ENCODE measurements around the gene EDNRA. TPM values are rescaled to one million over a fixed set of nuclear protein-coding genes. Genes with fewer than 3 reads are reported as not detected.

Gene EDNRA
- total and polyA plus RNA-seq, 2 of the 4 experiments (the other 2 are of a cell fraction): 3.8 to 6.5 TPM

DNA sequence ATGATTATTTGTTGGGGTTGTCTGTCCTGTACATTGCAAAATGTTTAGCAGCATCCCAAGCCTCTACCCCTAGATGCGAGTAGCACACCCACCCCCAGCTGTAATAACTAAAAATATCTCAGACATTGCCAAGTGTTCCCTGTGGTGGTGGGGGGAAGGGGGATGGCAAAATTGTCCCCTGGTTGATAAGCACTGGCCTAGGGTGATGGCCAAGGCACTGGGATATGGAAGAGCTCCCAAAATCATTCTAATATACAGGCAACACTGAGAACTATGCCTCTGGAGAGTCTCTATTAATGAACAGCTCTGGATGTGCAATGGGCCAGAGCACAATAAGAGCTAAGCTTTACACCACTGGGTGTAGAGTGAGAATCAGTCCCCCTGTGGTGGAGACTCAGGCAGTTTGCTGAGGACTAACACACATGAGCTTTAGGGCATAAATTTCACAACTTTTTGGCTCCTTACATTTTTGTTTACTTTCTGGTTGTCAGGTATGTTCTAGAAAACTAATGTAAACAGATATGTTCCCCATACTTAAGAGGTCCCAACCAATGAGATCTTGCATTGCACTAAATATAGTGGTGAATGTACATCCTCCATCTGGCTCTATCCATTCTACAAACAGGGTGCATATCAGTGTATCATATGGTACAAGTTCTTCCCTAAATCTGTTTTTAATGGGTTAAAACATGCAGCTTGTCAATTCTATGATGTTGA is 34.5 kb downstream of the EDNRA start:
- Histone ChIP-seq H3K9me3 (ENCODE audit: control insufficient read depth, insufficient read depth, low read length) (no peaks in the 10 kb centered on the region), H3K4me2 (ENCODE audit: low read depth, low read length) (no peak overlapping the region), H4K91ac (ENCODE audit: insufficient read depth, low read depth, low read length) (no peak overlapping the region; the same call in 1 of the 2 replicates), H3K23ac (ENCODE audit: low read depth, low read length) (no peak overlapping the region), H2AFZ (replicated peaks; ENCODE audit: low read length, poor library complexity) (no peak overlapping the region), H3K4ac (ENCODE audit: low read depth, low read length) (no peak overlapping the region), H3K36me3 (ENCODE audit: control insufficient read depth, insufficient read depth, low read length) (peaks cover 2% of the 10 kb centered on the region), H3K79me1 (ENCODE audit: low read depth in 1 of 2, low read length in 2 of 2) (peaks cover 17 to 19% of the 10 kb centered on the region in 2 experiments; a peak in 3 of 4 replicates), H2AK9ac (replicated peaks; ENCODE audit: low read depth, low read length, poor library complexity) (no peak overlapping the region), H2BK120ac (ENCODE audit: low read depth, low read length) (no peak overlapping the region), H4K5ac (ENCODE audit: low read depth, low read length) (no peak overlapping the region), H3K27ac (ENCODE audit: insufficient read depth, low read length) (no peak overlapping the region), H3K27me3 (ENCODE audit: control insufficient read depth, insufficient read depth, low read length) (no peaks in the 10 kb centered on the region), H3K4me3 (ENCODE audit: insufficient read depth, low read depth, low read length) (no peak overlapping the region), H4K20me1 (ENCODE audit: insufficient read depth, low read length) (no peaks in the 10 kb centered on the region), H2BK15ac (ENCODE audit: low read depth, low read length) (no peak overlapping the region), H3K14ac (replicated peaks; ENCODE audit: low read depth, low read length) (no peak overlapping the region), H2AK5ac (ENCODE audit: low read depth, low read length) (no peak overlapping the region), H3K18ac (ENCODE audit: low read depth, low read length) (no peak overlapping the region), H4K8ac (ENCODE audit: low read depth in 2 of 2, low read length in 2 of 2) (no peak overlapping the region), H2BK20ac (ENCODE audit: low read depth, low read length) (0 out of 2 replicates have a peak overlapping the region, but pooled peaks have one; percentile 26), H3K9me1 (ENCODE audit: insufficient read depth, low read length) (no peaks in the 10 kb centered on the region), H3K4me1 (ENCODE audit: control insufficient read depth, insufficient read depth, low read length) (peaks cover 4% of the 10 kb centered on the region), H3K9ac (ENCODE audit: low read depth, low read length) (no peak overlapping the region), H2BK5ac (ENCODE audit: low read depth, low read length, poor library complexity, severe bottlenecking) (no peak overlapping the region), H3K56ac (ENCODE audit: extremely low read depth, insufficient read depth, low read length) (no peak overlapping the region)
- DNase-seq: no peak
- intact Hi-C loops (cut with micrococcal nuclease) (loop anchor here (5.0 kb wide), 1 partner anchor 403 kb away; no protein-coding TSS in a partner anchor), in situ Hi-C loops (cut with MboI; ENCODE audit: low sequenced_read_pairs) (loop anchor here (25.0 kb wide), 1 partner anchor 347 kb away; no protein-coding TSS in a partner anchor), dilution Hi-C loops (cut with HindIII; ENCODE audit: low sequenced_read_pairs, unreplicated experiment) (no loop called here)
- no CpG with 5 or more reads among the region's 1 CpG for WGBS, 2 experiments (ENCODE audit: extremely low coverage in 2 of 2, insufficient read length in 1 of 2)
- ATAC-seq (ENCODE audit: low read depth): no peak
- ChIA-PET CTCF (no interaction called here), POLR2A (ENCODE audit: unreplicated experiment) (no interaction called here)
- BruUV-seq (replicated peaks): no TSS peak
- TF ChIP-seq, protein P1, sequence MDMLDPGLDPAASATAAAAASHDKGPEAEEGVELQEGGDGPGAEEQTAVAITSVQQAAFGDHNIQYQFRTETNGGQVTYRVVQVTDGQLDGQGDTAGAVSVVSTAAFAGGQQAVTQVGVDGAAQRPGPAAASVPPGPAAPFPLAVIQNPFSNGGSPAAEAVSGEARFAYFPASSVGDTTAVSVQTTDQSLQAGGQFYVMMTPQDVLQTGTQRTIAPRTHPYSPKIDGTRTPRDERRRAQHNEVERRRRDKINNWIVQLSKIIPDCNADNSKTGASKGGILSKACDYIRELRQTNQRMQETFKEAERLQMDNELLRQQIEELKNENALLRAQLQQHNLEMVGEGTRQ (IDR thresholded peaks at IDR 0.05; ENCODE audit: low read depth, low read length): no peak
- no peak for TF ChIP-seq MXI1 (IDR thresholded peaks at IDR 0.05; ENCODE audit: borderline replicate concordance, low read depth, low read length)
- no peak for TF ChIP-seq CEBPB (IDR thresholded peaks at IDR 0.05; ENCODE audit: low read depth, low read length)
- no peak for TF ChIP-seq FOS (IDR thresholded peaks at IDR 0.05; ENCODE audit: low read depth, low read length)
- TF ChIP-seq MAFK (IDR thresholded peaks at IDR 0.05; ENCODE audit: low read depth, low read length): no peak
- TF ChIP-seq MAZ (IDR thresholded peaks at IDR 0.05; ENCODE audit: borderline replicate concordance, low read depth, low read length): no peak
- TF ChIP-seq SMC3 (IDR thresholded peaks at IDR 0.05; ENCODE audit: low read depth, low read length): no peak
- TF ChIP-seq, protein P2, sequence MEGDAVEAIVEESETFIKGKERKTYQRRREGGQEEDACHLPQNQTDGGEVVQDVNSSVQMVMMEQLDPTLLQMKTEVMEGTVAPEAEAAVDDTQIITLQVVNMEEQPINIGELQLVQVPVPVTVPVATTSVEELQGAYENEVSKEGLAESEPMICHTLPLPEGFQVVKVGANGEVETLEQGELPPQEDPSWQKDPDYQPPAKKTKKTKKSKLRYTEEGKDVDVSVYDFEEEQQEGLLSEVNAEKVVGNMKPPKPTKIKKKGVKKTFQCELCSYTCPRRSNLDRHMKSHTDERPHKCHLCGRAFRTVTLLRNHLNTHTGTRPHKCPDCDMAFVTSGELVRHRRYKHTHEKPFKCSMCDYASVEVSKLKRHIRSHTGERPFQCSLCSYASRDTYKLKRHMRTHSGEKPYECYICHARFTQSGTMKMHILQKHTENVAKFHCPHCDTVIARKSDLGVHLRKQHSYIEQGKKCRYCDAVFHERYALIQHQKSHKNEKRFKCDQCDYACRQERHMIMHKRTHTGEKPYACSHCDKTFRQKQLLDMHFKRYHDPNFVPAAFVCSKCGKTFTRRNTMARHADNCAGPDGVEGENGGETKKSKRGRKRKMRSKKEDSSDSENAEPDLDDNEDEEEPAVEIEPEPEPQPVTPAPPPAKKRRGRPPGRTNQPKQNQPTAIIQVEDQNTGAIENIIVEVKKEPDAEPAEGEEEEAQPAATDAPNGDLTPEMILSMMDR (conservative IDR thresholded peaks at IDR 0.05; ENCODE audit: low read depth, low read length): no peak
- TF ChIP-seq CHD1 (IDR thresholded peaks at IDR 0.05; ENCODE audit: low read depth, low read length): no peak
- TF ChIP-seq POLR2A (IDR thresholded peaks at IDR 0.05; ENCODE audit: low read depth, low read length): no peak
- no peak for TF ChIP-seq NFE2L2 (IDR thresholded peaks at IDR 0.05; ENCODE audit: low read depth, low read length)
- no peak for TF ChIP-seq BHLHE40 (IDR thresholded peaks at IDR 0.05; ENCODE audit: low read depth, low read length)
- no peak for TF ChIP-seq RCOR1 (IDR thresholded peaks at IDR 0.05; ENCODE audit: insufficient replicate concordance, low read length)
- TF ChIP-seq RFX5 (IDR thresholded peaks at IDR 0.05; ENCODE audit: low read depth, low read length): no peak
- TF ChIP-seq, protein P3, sequence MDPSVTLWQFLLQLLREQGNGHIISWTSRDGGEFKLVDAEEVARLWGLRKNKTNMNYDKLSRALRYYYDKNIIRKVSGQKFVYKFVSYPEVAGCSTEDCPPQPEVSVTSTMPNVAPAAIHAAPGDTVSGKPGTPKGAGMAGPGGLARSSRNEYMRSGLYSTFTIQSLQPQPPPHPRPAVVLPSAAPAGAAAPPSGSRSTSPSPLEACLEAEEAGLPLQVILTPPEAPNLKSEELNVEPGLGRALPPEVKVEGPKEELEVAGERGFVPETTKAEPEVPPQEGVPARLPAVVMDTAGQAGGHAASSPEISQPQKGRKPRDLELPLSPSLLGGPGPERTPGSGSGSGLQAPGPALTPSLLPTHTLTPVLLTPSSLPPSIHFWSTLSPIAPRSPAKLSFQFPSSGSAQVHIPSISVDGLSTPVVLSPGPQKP (IDR thresholded peaks at IDR 0.05; ENCODE audit: borderline replicate concordance, low read depth, low read length): no peak

All from IMR-90 (cell line).